ENCODE data around the gene PROKR1.

GRCh38 chr2:68696554-68696953, 53.2 kb downstream of the PROKR1 start:
- TF ChIP-seq CTCF (IDR thresholded peaks at IDR 0.05) (no peak), POLR2A (IDR thresholded peaks at IDR 0.05) (no peak)
